Skeletal muscle satellite cell (primary cell): Measurements from ENCODE around the gene DLG4.

Experiments used
- H3K27me3 ChIP-seq: 2 replicates; pipeline ENCODE4 v1.7.0; 2013; ENCODE audit warnings: low read length; ENCODE audit not compliant: control insufficient read depth, insufficient read depth
- H3K36me3 ChIP-seq: 2 replicates; pipeline ENCODE4 v1.7.0; 2013; ENCODE audit warnings: mild to moderate bottlenecking, control low read depth, low read length; ENCODE audit not compliant: insufficient read depth
- H3K4me1 ChIP-seq: 2 replicates; pipeline ENCODE4 v1.7.0; 2013; ENCODE audit warnings: low read length; ENCODE audit not compliant: control insufficient read depth, insufficient read depth
- H3K4me2 ChIP-seq: 2 replicates; pipeline ENCODE4 v1.7.0; 2013; ENCODE audit warnings: mild to moderate bottlenecking, low read length
- H3K4me3 ChIP-seq: 2 replicates; pipeline ENCODE4 v1.7.0; 2013; ENCODE audit warnings: low read length
- H3K9ac ChIP-seq: 2 replicates; pipeline ENCODE4 v1.7.0; 2013; ENCODE audit warnings: mild to moderate bottlenecking, low read depth, low read length, moderate library complexity
- H3K9me3 ChIP-seq: replicated peaks from 2 replicates; pipeline ENCODE4 v1.7.0; 2013; ENCODE audit warnings: mild to moderate bottlenecking, control low read depth, low read length

DLG4 gene

DNA sequence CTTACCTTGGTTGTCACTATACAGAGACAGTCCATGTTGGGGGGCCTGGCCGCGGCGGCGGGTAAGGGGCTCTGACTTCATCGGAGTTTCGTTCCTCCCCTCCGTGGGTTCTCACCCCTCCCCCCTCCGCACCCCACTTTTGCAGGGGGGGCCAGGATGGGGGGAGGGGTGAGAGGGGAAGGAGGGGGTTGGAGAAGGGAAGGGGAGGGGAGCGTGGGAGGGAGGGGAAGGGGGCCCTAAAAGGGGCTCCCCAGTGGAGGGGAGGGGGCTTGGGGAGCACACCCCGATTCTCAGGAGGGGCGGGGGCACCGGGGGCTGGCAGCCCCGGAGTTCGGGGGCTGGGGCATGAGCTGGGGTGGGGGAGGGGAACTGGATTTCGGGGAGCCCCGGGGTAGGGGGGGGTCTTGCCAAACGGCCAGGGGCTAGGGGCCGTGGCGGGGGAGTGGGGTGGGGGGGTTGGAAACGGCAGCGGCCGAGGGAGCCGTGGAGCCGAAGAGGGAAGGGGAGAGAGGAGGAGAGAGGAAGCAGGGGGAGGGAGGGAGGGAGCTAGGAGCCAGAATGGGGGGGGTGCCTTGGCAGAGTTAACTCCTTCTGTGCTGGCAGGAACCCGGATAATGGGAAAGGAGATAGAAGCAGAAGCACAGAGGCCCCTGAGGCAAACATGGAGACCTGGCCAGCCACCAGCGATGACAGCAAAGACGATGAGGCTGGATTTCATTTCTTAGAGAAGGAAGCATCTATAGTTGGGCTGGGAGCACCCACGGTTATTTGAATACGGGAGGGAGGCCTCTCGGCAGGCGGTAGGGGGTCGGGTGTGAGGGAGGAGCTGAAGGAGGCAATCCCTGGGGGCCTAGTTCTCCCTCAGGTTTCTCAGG lies 2.3 kb downstream of the DLG4 start:
- no peaks in the 10 kb centered on the region for H3K9me3 ChIP-seq
- H3K9ac ChIP-seq: peak overlapping the region; percentile 74
- H3K27me3 ChIP-seq: no peaks in the 10 kb centered on the region
- peaks cover 13% of the 10 kb centered on the region for H3K36me3 ChIP-seq
- H3K4me1 ChIP-seq: peaks cover 60% of the 10 kb centered on the region
- H3K4me2 ChIP-seq: peak overlapping the region; percentile 88
- H3K4me3 ChIP-seq: peak overlapping the region; percentile 72

DNA sequence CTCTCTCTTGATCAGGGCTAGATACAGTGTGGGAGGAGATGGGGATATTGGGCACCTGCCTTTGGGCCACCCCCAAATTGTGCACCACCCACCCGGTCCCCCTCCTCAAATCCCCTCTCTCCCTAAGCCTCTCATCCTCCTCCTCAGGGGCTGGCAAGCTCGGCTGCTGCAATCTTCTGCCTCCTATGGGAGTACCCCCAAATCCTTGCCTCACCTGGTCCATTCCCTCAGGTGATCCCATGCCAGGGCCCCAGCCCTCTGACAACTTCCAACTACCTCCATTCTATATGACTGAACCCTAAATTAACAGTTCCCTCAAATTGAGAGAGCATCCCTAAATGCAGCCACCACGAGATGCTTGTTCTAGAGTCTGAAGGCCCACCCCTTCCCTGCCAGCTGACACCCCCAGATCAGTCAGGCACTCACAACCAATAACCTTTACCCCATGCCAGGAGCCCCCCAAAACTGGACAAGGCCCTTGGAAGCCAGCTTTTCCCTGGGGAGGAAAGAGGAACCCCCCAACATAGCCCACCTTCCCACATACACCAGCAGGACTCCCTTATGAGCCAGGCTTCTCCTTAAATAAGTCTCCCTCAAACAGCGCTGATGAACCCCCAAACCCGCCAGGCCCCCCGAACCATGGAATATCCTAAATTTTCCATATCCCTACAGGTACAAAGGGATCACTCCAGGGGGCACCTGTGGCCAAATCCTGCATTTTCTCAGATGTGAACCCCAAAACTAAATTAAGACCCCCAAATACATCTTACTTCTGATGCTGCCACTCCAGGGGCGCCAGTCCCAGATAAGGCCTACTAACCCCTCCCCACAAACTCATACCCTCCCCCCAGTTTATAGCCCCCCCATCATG lies 3.2 kb downstream of the DLG4 start:
- Histone ChIP-seq H3K9me3 (no peaks in the 10 kb centered on the region), H3K4me3 (peak overlapping the region; percentile 72), H3K4me2 (peak overlapping the region; percentile 88), H3K27me3 (no peaks in the 10 kb centered on the region), H3K4me1 (peaks cover 57% of the 10 kb centered on the region), H3K36me3 (peaks cover 5% of the 10 kb centered on the region), H3K9ac (peak overlapping the region; percentile 74)

DNA sequence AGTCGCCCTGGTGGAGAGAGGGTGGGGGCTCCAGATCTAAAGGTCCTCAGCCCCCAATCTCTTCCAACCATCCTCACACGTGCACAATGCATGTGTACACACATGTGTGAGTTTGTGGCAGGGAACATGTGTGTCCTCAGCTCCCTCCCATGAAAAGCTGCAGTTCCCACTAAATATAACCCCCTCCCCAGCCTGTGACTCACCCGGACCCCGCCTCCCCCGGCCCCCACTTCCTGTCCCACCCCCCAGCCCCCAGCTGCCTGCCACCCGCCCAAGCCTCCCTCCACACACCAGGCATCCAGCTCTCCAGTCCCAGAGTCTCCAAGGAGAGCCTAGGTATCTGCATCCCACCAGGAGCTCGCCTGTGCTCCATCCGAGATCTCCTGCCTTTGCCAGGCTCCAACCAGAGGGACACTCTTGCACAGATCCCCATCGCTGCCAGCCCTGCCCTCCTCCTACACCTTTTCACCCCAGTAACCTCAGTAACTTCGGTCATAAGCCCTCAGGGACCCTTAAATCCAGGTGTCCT lies 3.9 kb downstream of the DLG4 start:
- peak overlapping the region; percentile 72 for H3K4me3 ChIP-seq
- no peaks in the 10 kb centered on the region for H3K9me3 ChIP-seq
- peak overlapping the region; percentile 74 for H3K9ac ChIP-seq
- H3K4me1 ChIP-seq: peaks cover 50% of the 10 kb centered on the region
- H3K4me2 ChIP-seq: peak overlapping the region; percentile 88
- no peaks in the 10 kb centered on the region for H3K36me3 ChIP-seq
- no peaks in the 10 kb centered on the region for H3K27me3 ChIP-seq

DNA sequence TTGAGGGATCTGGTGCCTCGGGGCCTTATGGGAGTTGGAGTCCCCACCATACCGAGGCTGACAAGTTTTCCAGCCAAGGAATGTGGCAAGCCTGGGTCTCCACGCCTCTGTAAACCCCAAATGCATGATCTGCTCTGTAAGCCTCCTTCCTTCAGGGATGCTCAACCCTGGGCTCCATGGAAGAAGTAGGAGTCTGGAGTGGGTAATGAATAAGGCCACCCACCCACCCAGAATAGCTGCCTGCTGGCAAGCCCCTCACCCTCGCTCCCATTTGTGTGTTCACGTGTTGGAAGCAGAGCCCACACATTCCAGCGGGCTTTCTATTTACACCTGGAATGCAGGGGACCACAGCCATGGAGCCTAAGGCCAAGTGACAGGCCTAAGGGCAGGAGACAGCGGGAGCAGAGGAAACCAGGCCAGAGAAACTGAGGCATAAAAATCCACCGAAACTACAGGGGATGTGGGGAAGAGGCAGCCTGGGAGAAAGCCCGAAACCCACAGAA lies 4.4 kb downstream of the DLG4 start:
- Histone ChIP-seq H3K4me1 (peaks cover 45% of the 10 kb centered on the region), H3K36me3 (no peaks in the 10 kb centered on the region), H3K9ac (peak overlapping the region; percentile 10), H3K27me3 (no peaks in the 10 kb centered on the region), H3K4me3 (peak overlapping the region; percentile 61), H3K4me2 (peak overlapping the region; percentile 88), H3K9me3 (no peaks in the 10 kb centered on the region)

DNA sequence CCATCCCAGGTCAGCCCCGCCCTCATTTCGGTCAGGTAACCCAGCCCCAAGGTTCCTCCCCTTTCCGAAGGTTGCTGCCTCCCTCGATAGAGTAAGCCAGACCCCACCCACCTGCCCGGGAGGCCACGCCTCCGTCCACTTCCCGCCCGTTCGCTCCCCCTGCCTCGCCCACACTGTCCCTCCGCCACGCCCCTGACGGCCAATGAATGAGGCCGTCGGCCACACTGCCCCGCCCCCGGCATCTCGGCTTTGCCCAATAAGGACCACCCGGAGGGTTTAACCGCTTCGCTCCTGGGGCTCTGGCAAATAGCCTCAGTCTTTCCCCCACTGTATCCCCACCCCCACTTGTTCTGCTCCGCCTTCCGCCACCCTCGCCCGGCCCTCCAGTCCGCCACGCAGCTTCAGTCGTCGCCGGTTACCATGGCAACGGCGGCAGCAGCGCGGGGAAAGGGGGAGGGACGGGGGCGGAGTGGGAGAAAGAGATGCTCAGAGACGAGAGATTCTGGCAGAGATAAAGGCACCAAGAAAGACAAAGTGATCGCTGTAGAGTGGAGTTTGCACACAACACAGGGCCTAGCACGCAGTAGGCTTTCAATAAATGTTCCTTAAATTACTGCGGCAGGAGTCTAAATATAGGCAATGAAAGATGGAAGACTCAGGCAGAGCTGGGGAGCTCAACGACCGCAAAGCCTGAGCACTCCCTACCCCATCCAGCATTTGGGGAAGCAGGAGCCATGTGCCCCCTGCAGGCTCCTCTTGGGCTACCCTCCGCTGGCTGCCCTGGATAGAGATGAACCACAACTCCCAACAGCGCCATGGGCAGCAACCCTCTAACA lies 5.1 kb downstream of the DLG4 start:
- peak overlapping the region; percentile 77 for H3K4me3 ChIP-seq
- no peaks in the 10 kb centered on the region for H3K36me3 ChIP-seq
- peak overlapping the region; percentile 62 for H3K9ac ChIP-seq
- H3K9me3 ChIP-seq: no peaks in the 10 kb centered on the region
- H3K4me1 ChIP-seq: peaks cover 44% of the 10 kb centered on the region
- H3K4me2 ChIP-seq: peak overlapping the region; percentile 88
- H3K27me3 ChIP-seq: no peaks in the 10 kb centered on the region

DNA sequence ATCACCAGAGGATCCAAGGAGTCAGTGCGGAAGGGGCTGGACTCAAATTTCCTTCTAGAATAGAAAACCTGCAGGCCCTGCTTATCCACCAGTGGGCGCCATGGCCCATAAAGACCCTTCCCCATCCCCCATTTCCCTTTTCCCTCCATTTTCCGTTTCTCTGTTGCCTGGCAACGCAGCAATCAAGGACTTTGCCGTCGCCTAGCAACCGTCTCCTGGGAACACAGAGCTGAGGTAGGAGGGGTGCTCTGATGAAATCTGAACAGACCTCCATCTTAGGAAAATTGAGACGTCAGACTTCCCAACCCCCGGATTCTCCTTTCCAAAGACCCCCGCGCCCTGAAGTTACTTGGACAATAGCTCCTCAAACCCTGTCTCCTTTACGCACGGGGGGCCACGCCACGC lies 5.7 kb downstream of the DLG4 start:
- H3K4me2 ChIP-seq: peak overlapping the region; percentile 88
- H3K4me3 ChIP-seq: peak overlapping the region; percentile 77
- H3K27me3 ChIP-seq: no peaks in the 10 kb centered on the region
- no peaks in the 10 kb centered on the region for H3K9me3 ChIP-seq
- H3K36me3 ChIP-seq: no peaks in the 10 kb centered on the region
- H3K4me1 ChIP-seq: peaks cover 38% of the 10 kb centered on the region
- H3K9ac ChIP-seq: peak overlapping the region; percentile 62

DNA sequence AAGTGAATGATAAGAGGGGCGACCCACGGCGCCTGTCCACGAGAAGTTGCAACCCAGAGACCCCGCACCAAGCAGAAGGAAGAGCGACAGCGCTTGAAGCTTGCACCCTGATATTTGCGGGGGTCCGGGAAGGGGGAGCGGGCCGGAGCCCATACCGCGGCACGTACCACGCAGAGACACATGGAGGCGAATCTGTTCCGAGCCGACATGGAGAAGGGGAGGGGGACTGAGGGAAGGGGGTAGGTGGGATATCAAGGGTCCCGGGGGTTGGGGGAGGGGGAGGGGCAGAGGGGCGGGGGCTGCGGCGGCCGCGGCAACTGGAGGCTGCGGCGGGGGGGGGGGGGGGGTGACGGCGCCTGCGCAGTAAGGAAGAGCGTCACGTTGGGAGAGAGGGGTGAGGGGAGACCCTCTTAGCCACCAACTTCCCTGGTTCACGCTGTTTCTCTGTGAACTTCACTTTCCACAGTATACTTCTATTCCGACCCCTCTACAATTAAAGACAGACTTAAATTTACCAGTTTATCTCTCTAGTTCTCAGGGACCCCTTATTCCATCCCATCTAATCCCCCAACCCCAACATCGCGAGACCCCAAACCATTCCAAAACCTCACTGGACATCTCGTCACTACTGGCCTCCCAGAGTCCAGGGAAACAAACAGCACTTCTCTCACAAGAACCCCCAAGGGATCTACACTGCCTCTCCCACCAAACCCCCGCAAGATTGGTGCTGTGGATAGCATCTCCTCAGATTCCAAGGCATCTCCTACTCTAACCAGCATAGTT lies 8.0 kb downstream of the DLG4 start:
- no peak overlapping the region for H3K4me3 ChIP-seq
- no peak overlapping the region for H3K4me2 ChIP-seq
- H3K9me3 ChIP-seq: no peaks in the 10 kb centered on the region
- peaks cover 32% of the 10 kb centered on the region for H3K4me1 ChIP-seq
- H3K27me3 ChIP-seq: no peaks in the 10 kb centered on the region
- no peaks in the 10 kb centered on the region for H3K36me3 ChIP-seq
- no peak overlapping the region for H3K9ac ChIP-seq

DNA sequence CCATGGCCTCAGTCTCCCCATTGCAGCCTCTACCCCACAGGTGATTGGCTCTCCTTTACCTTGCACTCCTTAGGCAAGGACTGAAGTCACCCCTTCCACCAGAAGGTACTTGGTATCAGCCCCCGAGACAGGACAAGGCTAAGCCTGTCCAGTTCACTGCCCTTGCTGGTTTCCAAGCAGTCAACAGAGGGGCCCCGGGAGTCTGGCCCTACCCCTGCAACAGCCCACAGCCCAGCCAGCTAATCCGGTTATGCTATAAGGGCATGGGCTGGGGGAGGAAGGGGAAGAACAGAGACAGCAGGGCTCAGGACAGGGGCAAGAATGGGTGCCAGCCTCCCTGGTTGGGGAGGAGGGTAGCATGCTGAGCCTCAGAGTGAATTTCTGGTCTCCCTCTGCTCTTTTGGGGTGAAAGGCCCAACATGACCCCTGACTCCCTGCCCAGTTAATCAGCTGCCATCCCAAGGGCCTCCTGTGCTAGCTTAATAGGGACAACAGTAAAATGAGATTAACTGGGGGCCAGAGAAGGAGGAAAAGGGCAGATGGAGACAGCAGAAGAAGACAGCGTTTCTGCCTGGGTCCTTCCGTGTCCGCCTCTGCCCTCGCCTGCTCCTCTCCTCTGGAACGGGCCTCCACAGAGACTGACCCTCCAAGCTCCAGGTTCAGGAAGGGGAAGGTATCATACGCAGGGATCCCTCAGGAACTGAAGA lies 10.7 kb downstream of the DLG4 start:
- Histone ChIP-seq H3K4me2 (no peak overlapping the region), H3K9me3 (no peaks in the 10 kb centered on the region), H3K27me3 (no peaks in the 10 kb centered on the region), H3K4me3 (no peak overlapping the region), H3K4me1 (peaks cover 19% of the 10 kb centered on the region), H3K36me3 (peaks cover 2% of the 10 kb centered on the region), H3K9ac (no peak overlapping the region)

DNA sequence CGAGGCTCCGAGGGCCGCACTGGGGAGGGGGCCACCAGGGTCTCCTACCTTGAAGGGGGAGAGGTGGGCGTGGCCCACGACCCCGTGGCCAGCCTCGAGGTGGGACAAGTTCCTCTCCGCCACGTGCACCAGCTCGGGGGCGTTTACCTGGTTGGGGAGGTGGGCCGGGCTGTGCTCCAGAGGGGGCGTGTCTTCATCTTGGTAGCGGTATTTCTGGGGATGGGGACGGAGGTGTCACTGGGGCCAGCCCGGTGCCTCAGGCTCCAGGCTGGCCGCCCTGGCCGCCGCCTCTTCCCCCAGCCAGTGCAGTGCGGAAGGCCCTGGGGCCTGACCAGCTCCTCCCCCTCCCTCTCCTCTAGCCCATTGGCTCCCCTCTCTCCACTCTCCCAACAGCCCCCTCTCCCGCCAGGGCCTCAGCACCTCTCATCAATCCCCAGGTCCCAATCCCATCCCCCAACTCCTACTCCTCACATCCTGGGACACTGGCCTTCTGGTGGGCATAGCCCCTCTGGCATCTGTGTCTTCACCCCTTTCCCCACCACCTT lies 11.5 kb downstream of the DLG4 start:
- no peak overlapping the region for H3K4me2 ChIP-seq
- no peaks in the 10 kb centered on the region for H3K9me3 ChIP-seq
- no peak overlapping the region for H3K4me3 ChIP-seq
- peaks cover 10% of the 10 kb centered on the region for H3K36me3 ChIP-seq
- H3K27me3 ChIP-seq: no peaks in the 10 kb centered on the region
- no peak overlapping the region for H3K9ac ChIP-seq
- peaks cover 14% of the 10 kb centered on the region for H3K4me1 ChIP-seq
